HG03175 (cell line): ENCODE data around the gene ARHGDIB.

ENCODE experiments used
- ATAC-seq: cut with Tn5 transposase; IDR thresholded peaks from one replicate; pipeline ENCODE4 v1.9.1; 2021; ENCODE audit warnings: mild to moderate bottlenecking, moderate library complexity; ENCODE audit not compliant: unreplicated experiment

ARHGDIB gene

GRCh38 chr12:14957551-14958168 is 3.7 kb downstream of the ARHGDIB start:
- no peak for ATAC-seq

- ATAC-seq, result no peak
Measured at GRCh38 chr12:14956905-14957304, 4.5 kb downstream of the ARHGDIB start.

- peak; percentile 34 for ATAC-seq
Measured at GRCh38 chr12:14956024-14956891, 5.1 kb downstream of the ARHGDIB start.

- ATAC-seq, result no peak
Measured at GRCh38 chr12:14954269-14954668, 7.1 kb downstream of the ARHGDIB start.

- ATAC-seq, result no peak
Measured at GRCh38 chr12:14953752-14954151, 7.6 kb downstream of the ARHGDIB start.

GRCh38 chr12:14952299-14952921 is 9.0 kb downstream of the ARHGDIB start:
- peak; percentile 72 for ATAC-seq

- ATAC-seq, result no peak
Measured at GRCh38 chr12:14951851-14952250, 9.6 kb downstream of the ARHGDIB start.

GRCh38 chr12:14950982-14951746 is 10.2 kb downstream of the ARHGDIB start:
- no peak for ATAC-seq

- ATAC-seq, result no peak
Measured at GRCh38 chr12:14950421-14950820, 11.0 kb downstream of the ARHGDIB start.

GRCh38 chr12:14949631-14950030 is 11.8 kb downstream of the ARHGDIB start:
- no peak for ATAC-seq

- peak; percentile 92 for ATAC-seq
Measured at GRCh38 chr12:14948672-14949071, 12.7 kb downstream of the ARHGDIB start.

- ATAC-seq, result no peak
Measured at GRCh38 chr12:14946861-14947260, 14.5 kb downstream of the ARHGDIB start.

- ATAC-seq, result no peak
Measured at GRCh38 chr12:14946162-14946561, 15.2 kb downstream of the ARHGDIB start.

- no peak for ATAC-seq
Measured at GRCh38 chr12:14942196-14942931, 19.0 kb downstream of the ARHGDIB start.

- no peak for ATAC-seq
Measured at GRCh38 chr12:14941369-14941768, 20.0 kb downstream of the ARHGDIB start.

GRCh38 chr12:14938301-14938700 is 23.1 kb downstream of the ARHGDIB start, which contains the start of gene ERP27:
Gene ERP27 (minus strand): TSS chr12:14938537. CDS start chr12:14938508, 29 bp downstream.
- no peak for ATAC-seq

- no peak for ATAC-seq
Measured at GRCh38 chr12:14937689-14938088, 23.7 kb downstream of the ARHGDIB start.

- ATAC-seq, result no peak
Measured at GRCh38 chr12:14937014-14937413, 24.4 kb downstream of the ARHGDIB start.

GRCh38 chr12:14936224-14936861 is 25.1 kb downstream of the ARHGDIB start:
- no peak for ATAC-seq

GRCh38 chr12:14935031-14935430 is 26.4 kb downstream of the ARHGDIB start:
- ATAC-seq, result no peak
